GM19324 (cell line): Measurements from ENCODE around the gene GPR68.

ENCODE experiments used
- ATAC-seq: cut with Tn5 transposase; IDR thresholded peaks from one replicate; pipeline ENCODE4 v1.9.1; 2021; ENCODE audit warnings: mild to moderate bottlenecking, moderate library complexity; ENCODE audit not compliant: unreplicated experiment, low FRiP score

Gene GPR68

GRCh38 chr14:91244501-91244901 lies at the start of gene GPR68:
Gene GPR68, minus strand, starts transcription at chr14:91244704. Its CDS starts 9,654 bp downstream, at chr14:91235050.
- ATAC-seq = no peak

GRCh38 chr14:91294153-91294552 lies 49.6 kb upstream of the GPR68 start:
- ATAC-seq = no peak

GRCh38 chr14:91293281-91293680 lies 48.8 kb upstream of the GPR68 start:
- no peak for ATAC-seq

GRCh38 chr14:91292491-91292890 lies 48.0 kb upstream of the GPR68 start:
- no peak for ATAC-seq

- no peak for ATAC-seq
Observed at GRCh38 chr14:91291786-91292405, 47.4 kb upstream of the GPR68 start.

- no peak for ATAC-seq
Observed at GRCh38 chr14:91290986-91291385, 46.5 kb upstream of the GPR68 start.

GRCh38 chr14:91289464-91289863 lies 45.0 kb upstream of the GPR68 start:
- no peak for ATAC-seq

- no peak for ATAC-seq
Observed at GRCh38 chr14:91288876-91289275, 44.4 kb upstream of the GPR68 start.

- ATAC-seq = no peak
Observed at GRCh38 chr14:91286530-91286937, 42.0 kb upstream of the GPR68 start.

- no peak for ATAC-seq
Observed at GRCh38 chr14:91284791-91285548, 40.5 kb upstream of the GPR68 start.

GRCh38 chr14:91284146-91284790 lies 39.8 kb upstream of the GPR68 start:
- ATAC-seq = no peak

- no peak for ATAC-seq
Observed at GRCh38 chr14:91283666-91284065, 39.2 kb upstream of the GPR68 start.

- no peak for ATAC-seq
Observed at GRCh38 chr14:91282954-91283645, 38.6 kb upstream of the GPR68 start.

GRCh38 chr14:91281346-91281745 lies 36.8 kb upstream of the GPR68 start:
- ATAC-seq = no peak

- no peak for ATAC-seq
Observed at GRCh38 chr14:91280129-91280528, 35.6 kb upstream of the GPR68 start.

GRCh38 chr14:91279354-91279753 lies 34.9 kb upstream of the GPR68 start:
- ATAC-seq = no peak

GRCh38 chr14:91278383-91278715 lies 33.8 kb upstream of the GPR68 start:
- ATAC-seq = no peak

- ATAC-seq = no peak
Observed at GRCh38 chr14:91277546-91278382, 33.3 kb upstream of the GPR68 start.

GRCh38 chr14:91274796-91275195 lies 30.3 kb upstream of the GPR68 start:
- ATAC-seq = no peak

- ATAC-seq = no peak
Observed at GRCh38 chr14:91273885-91274273, 29.4 kb upstream of the GPR68 start.
